H1 (cell line): ENCODE data around the gene LRRC63. TPM values are rescaled to one million over a fixed set of nuclear protein-coding genes. Genes with fewer than 3 reads are reported as not detected.

Source experiments
- CTCF ChIA-PET: fragments of 300-600 bp; sonication (Branson Sonifier 250); formaldehyde crosslinking; loops from one replicate; lab custom pipeline; 2021; ENCODE audit not compliant: partially characterized antibody; lab: Charles Lee
- POLR2A ChIA-PET: fragments of 300-600 bp; sonication (Branson Sonifier 250); formaldehyde crosslinking; loops from one replicate; lab custom pipeline; 2021; ENCODE audit warnings: inconsistent platforms; ENCODE audit not compliant: partially characterized antibody; lab: Charles Lee
- DNase-seq, 2 experiments: peaks; one replicate each; pipeline versions ENCODE4 v3.0.0 to v3.0.0-alpha.2; 2010 to 2022; ENCODE audit warnings: low spot score in 2 of 2, low read depth in 1 of 2, mixed read lengths in 1 of 2
- FAIRE-seq: peaks from 2 replicates; lab custom pipeline; 2011; peaks lifted over from hg19 to GRCh38; lab: Jason Lieb, UNC
- H2AFZ ChIP-seq: 2 replicates; pipeline ENCODE4 v1.8.1; 2012; ENCODE audit warnings: low read length, inconsistent platforms
- H2AK5ac ChIP-seq: 2 replicates; pipeline ENCODE4 v1.6.1; 2013; ENCODE audit warnings: low read depth, low read length
- H2BK120ac ChIP-seq: replicated peaks from 2 replicates; pipeline ENCODE3; 2013; ENCODE audit warnings: low read depth, low read length, inconsistent platforms
- H2BK12ac ChIP-seq: 2 replicates; pipeline ENCODE4 v1.6.1; 2013; ENCODE audit warnings: low read depth, low read length
- H2BK15ac ChIP-seq: 2 replicates; pipeline ENCODE4 v1.6.1; 2013; ENCODE audit warnings: low read length
- H2BK20ac ChIP-seq: 2 replicates; pipeline ENCODE4 v1.6.1; 2013; ENCODE audit warnings: low read length
- H2BK5ac ChIP-seq: 2 replicates; pipeline ENCODE4 v1.6.1; 2013; ENCODE audit warnings: low read depth, low read length
- H3K14ac ChIP-seq: 2 replicates; pipeline ENCODE4 v1.6.1; 2013; ENCODE audit warnings: inconsistent platforms; ENCODE audit not compliant: insufficient read length
- H3K18ac ChIP-seq: 2 replicates; pipeline ENCODE4 v1.6.1; 2013; ENCODE audit warnings: low read length; ENCODE audit errors: extremely low read depth
- H3K23ac ChIP-seq: 2 replicates; pipeline ENCODE4 v1.6.1; 2013; ENCODE audit warnings: inconsistent platforms; ENCODE audit not compliant: insufficient read length
- H3K23me2 ChIP-seq: 2 replicates; pipeline ENCODE4 v1.6.1; 2013; ENCODE audit warnings: low read depth, low read length
- H3K27ac ChIP-seq: 2 replicates; pipeline ENCODE4 v1.6.1; 2011; ENCODE audit warnings: low read depth, low read length, inconsistent platforms
- H3K27me3 ChIP-seq, 4 experiments: replicated peaks in 1 of 4; 1 replicate in 1 of 4; 2 replicates in 3 of 4; pipeline versions ENCODE4 v1.6.1 to v1.8.1; 2011 to 2013; ENCODE audit warnings: low read length in 3 of 4, mild to moderate bottlenecking in 3 of 4, inconsistent platforms in 2 of 4, mixed read lengths in 2 of 4, moderate library complexity in 1 of 4; ENCODE audit not compliant: control insufficient read depth in 3 of 4, insufficient read depth in 3 of 4; ENCODE audit errors: extremely low read depth in 1 of 4
- H3K36me3 ChIP-seq, 4 experiments: 2 replicates each; pipeline versions ENCODE4 v1.6.1 to v1.8.1; 2011 to 2013; ENCODE audit warnings: mild to moderate bottlenecking in 4 of 4, low read length in 3 of 4, moderate library complexity in 2 of 4, control low read depth in 1 of 4, inconsistent platforms in 1 of 4; ENCODE audit not compliant: insufficient read depth in 4 of 4, control insufficient read depth in 2 of 4
- H3K4ac ChIP-seq: replicated peaks from 2 replicates; pipeline ENCODE3; 2013; ENCODE audit warnings: low read length, low read depth, mixed read lengths, inconsistent platforms; ENCODE audit not compliant: insufficient read length
- H3K4me1 ChIP-seq, 4 experiments: replicated peaks in 1 of 4; 1 replicate in 1 of 4; 2 replicates in 3 of 4; pipeline versions ENCODE4 v1.6.1 to v1.8.1; 2011 to 2013; ENCODE audit warnings: low read length in 3 of 4, inconsistent platforms in 2 of 4, mixed read lengths in 1 of 4; ENCODE audit not compliant: insufficient read depth in 4 of 4, control insufficient read depth in 3 of 4
- H3K4me2 ChIP-seq, 2 experiments: 2 replicates each; pipeline versions ENCODE4 v1.6.1 to v1.8.1; 2011 to 2013; ENCODE audit warnings: low read depth in 2 of 2, low read length in 2 of 2, control low read depth in 1 of 2, inconsistent platforms in 1 of 2, mild to moderate bottlenecking in 1 of 2; ENCODE audit not compliant: insufficient read depth in 1 of 2
- H3K4me3 ChIP-seq, 4 experiments: fragments of 200-600, 300-600 bp in 1 of 4; sonication (generic), shearing (Covaris generic), sonication (Bioruptor Twin) in 1 of 4; 2 replicates each; pipeline versions ENCODE4 v1.5.1 to v1.8.1; 2011 to 2016; ENCODE audit warnings: low read length in 4 of 4, low read depth in 3 of 4, control low read depth in 2 of 4, inconsistent platforms in 2 of 4, mild to moderate bottlenecking in 2 of 4, mixed read lengths in 1 of 4, moderate library complexity in 1 of 4; ENCODE audit not compliant: insufficient read depth in 2 of 4; ENCODE audit errors: extremely low read depth in 1 of 4
- H3K56ac ChIP-seq: replicated peaks from 2 replicates; pipeline ENCODE3; 2013; ENCODE audit warnings: low read depth, mild to moderate bottlenecking, mixed read lengths, low read length, inconsistent platforms; ENCODE audit not compliant: insufficient read length
- H3K79me1 ChIP-seq: 2 replicates; pipeline ENCODE4 v1.6.1; 2013; ENCODE audit warnings: low read depth, low read length, control low read depth
- H3K79me2 ChIP-seq, 2 experiments: 2 replicates each; pipeline versions ENCODE4 v1.6.1 to v1.8.1; 2012 to 2013; ENCODE audit warnings: low read length in 2 of 2, mild to moderate bottlenecking in 2 of 2, inconsistent platforms in 1 of 2; ENCODE audit not compliant: insufficient read depth in 2 of 2, control insufficient read depth in 1 of 2
- H3K9ac ChIP-seq, 4 experiments: replicated peaks in 1 of 4; 1 replicate in 1 of 4; 2 replicates in 3 of 4; pipeline versions ENCODE4 v1.6.1 to v1.8.1; 2011 to 2013; ENCODE audit warnings: low read depth in 3 of 4, low read length in 3 of 4, control low read depth in 2 of 4, mild to moderate bottlenecking in 2 of 4, moderate library complexity in 2 of 4, inconsistent platforms in 1 of 4; ENCODE audit errors: extremely low read depth in 1 of 4
- H3K9me3 ChIP-seq, 2 experiments: 2 replicates each; pipeline versions ENCODE4 v1.6.1 to v1.8.1; 2012 to 2013; ENCODE audit warnings: mild to moderate bottlenecking in 2 of 2, moderate library complexity in 2 of 2, control low read depth in 1 of 2, inconsistent platforms in 1 of 2, low read depth in 1 of 2, low read length in 1 of 2, mixed read lengths in 1 of 2; ENCODE audit not compliant: insufficient read depth in 2 of 2
- H4K20me1 ChIP-seq, 2 experiments: replicated peaks in 1 of 2; 2 replicates each; pipeline versions ENCODE3 to v1.8.1; 2011 to 2013; ENCODE audit warnings: inconsistent platforms in 2 of 2, low read length in 2 of 2, mild to moderate bottlenecking in 1 of 2; ENCODE audit not compliant: insufficient read depth in 2 of 2, control insufficient read depth in 1 of 2
- H4K5ac ChIP-seq: 2 replicates; pipeline ENCODE4 v1.6.1; 2013; ENCODE audit warnings: low read length, low read depth, mixed read lengths, inconsistent platforms; ENCODE audit not compliant: insufficient read length
- H4K8ac ChIP-seq: 2 replicates; pipeline ENCODE4 v1.8.0; 2013; ENCODE audit warnings: mild to moderate bottlenecking, moderate library complexity, low read length, inconsistent platforms; ENCODE audit not compliant: insufficient read depth; ENCODE audit errors: extremely low read depth
- H4K91ac ChIP-seq: replicated peaks from 2 replicates; pipeline ENCODE3; 2013; ENCODE audit warnings: low read length, mixed read lengths, inconsistent platforms; ENCODE audit not compliant: insufficient read length
- CBX5 ChIP-seq: fragments of 300-800, 300-1000 bp; sonication (generic); IDR thresholded peaks from 2 replicates; pipeline ENCODE4 v1.7.1; 2016; ENCODE audit warnings: antibody characterized with exemption, low read length, low read depth
- NRF1 ChIP-seq: IDR thresholded peaks from 2 replicates; pipeline ENCODE4 v1.6.1; 2011; ENCODE audit warnings: mild to moderate bottlenecking, low read depth, low read length, improper control_type of control experiment
- WGBS, 2 experiments: shearing (Covaris generic) in 1 of 2; methylation state at CpG; one replicate each; pipeline versions ENCODE4 v1.1.6 to v1.1.7; 2013 to 2015; ENCODE audit warnings: low lambda C conversion rate in 2 of 2, mixed read lengths in 2 of 2, inconsistent platforms in 1 of 2, low coverage in 1 of 2, missing lambda C conversion rate in 1 of 2; ENCODE audit not compliant: insufficient replicate concordance in 2 of 2, insufficient coverage in 1 of 2, insufficient read length in 1 of 2; ENCODE audit errors: extremely low coverage in 1 of 2, missing lambda C conversion rate in 1 of 2; 5-methylcytosine and 5-hydroxymethylcytosine counted together
- polyA plus RNA-seq, 7 experiments: library from polyadenylated mRNA; depleted of rRNA in 3 of 7; stranded (reverse) in 5 of 7; unstranded in 2 of 7; fragments of >200 nt in 5 of 7; fragments of 200-250 nt in 2 of 7; gene quantifications; 1 replicate in 5 of 7; 2 replicates in 1 of 7; 4 replicates in 1 of 7; pipeline versions ENCODE4 v1.2.1 to v1.2.3, GENCODE V29; 2011 to 2013; ENCODE audit warnings: missing spikeins in 2 of 7, mixed read lengths in 2 of 7
- total RNA-seq: library from RNA; stranded (reverse); fragmentation: NEBNext Ultra II Directional; extraction: Animal tissue kit (Norgen Biotek cat#: 25700); gene quantifications from 2 replicates; pipeline ENCODE4 v1.2.1, GENCODE V29; 2021

The LRRC63 gene
- total and polyA plus RNA-seq, 2 of the 8 experiments (the other 6 are each of a cell fraction or from before 2014, with no cell fraction given), result not detected

DNA sequence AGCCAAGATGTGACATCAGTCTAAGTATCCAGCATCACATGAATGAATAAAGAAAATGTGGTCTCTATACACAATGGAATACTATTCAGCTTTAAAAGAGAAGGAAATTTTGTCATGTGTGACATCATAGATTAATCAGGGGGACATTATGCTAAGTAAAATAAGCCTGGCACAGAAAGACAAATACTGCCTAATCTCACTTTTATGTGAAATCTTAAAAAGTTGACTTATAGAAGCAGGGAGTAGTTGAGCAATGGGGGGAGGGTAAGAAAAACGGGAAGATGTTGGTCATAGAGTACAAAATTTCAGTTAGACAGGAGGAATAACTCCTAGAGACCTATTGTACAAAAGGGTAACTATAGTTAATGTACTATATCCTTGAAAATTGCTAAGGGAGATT is 19.3 kb upstream of the LRRC63 start:
- no peak overlapping the region for H4K8ac ChIP-seq
- H3K27ac ChIP-seq, result no peak overlapping the region
- H3K9ac ChIP-seq, result no peak overlapping the region
- ChIA-PET CTCF (interaction anchor here (2.4 kb wide), 1 partner anchor 10 kb away, joined by 9 read pairs; the partner anchor contains the start of gene LCP1), POLR2A (no interaction called here)
- H3K4me2 ChIP-seq, result no peak overlapping the region
- no peak overlapping the region for H3K4ac ChIP-seq
- no peak overlapping the region for H2AK5ac ChIP-seq
- no peaks in the 10 kb centered on the region for H3K23me2 ChIP-seq
- no peak overlapping the region for H2BK20ac ChIP-seq
- WGBS, 2 experiments, result 50% methylated on average over 1 of the region's 1 CpG; no CpG with 5 or more reads in 1 of the 2 experiments
- FAIRE-seq, result no peak
- no peaks in the 10 kb centered on the region for H3K79me2 ChIP-seq
- no peak overlapping the region for H4K5ac ChIP-seq
- no peak overlapping the region for H2BK12ac ChIP-seq
- no peaks in the 10 kb centered on the region for H4K20me1 ChIP-seq
- H2BK120ac ChIP-seq, result no peak overlapping the region
- no peak overlapping the region for H2AFZ ChIP-seq
- H3K79me1 ChIP-seq, result no peaks in the 10 kb centered on the region
- no peak overlapping the region for H3K4me3 ChIP-seq
- H3K27me3 ChIP-seq, result no peaks in the 10 kb centered on the region
- no peak for DNase-seq
- H3K4me1 ChIP-seq, result no peaks in the 10 kb centered on the region
- no peak overlapping the region for H2BK15ac ChIP-seq
- no peak overlapping the region for H4K91ac ChIP-seq
- no peak overlapping the region for H3K23ac ChIP-seq
- TF ChIP-seq NRF1 (no peak), CBX5 (no peak)
- no peak overlapping the region for H3K56ac ChIP-seq
- no peak overlapping the region for H3K14ac ChIP-seq
- no peaks in the 10 kb centered on the region for H3K9me3 ChIP-seq
- H3K18ac ChIP-seq, result no peak overlapping the region
- H2BK5ac ChIP-seq, result no peak overlapping the region
- H3K36me3 ChIP-seq, result no peaks in the 10 kb centered on the region
